Measurements from ENCODE around the gene GNA12.
A peak's percentile ranks its signal among the peaks of the same experiment; 100 is the strongest.

GNA12 gene

DNA sequence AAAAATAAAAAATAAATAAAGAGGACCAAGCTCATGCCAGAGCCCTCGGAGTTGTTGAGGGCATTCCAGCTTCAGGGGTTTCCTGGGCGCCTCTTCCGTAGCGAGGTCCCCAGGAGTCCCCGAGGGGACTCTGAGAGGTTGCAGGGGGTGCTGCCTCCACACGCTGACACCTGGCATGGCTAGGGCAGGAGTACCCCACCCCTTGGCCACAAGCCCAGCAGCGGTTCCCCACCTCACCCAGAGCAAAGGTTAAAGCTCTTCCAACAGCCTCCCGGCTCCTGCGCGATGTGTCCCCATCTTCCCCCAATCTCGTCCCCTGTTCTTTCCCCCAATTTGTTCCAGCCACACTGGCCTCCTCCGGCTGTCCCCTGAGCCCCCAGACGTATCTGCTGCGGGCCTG lies 151.6 kb downstream of the GNA12 start:
- TF ChIP-seq YY1 (IDR thresholded peaks at IDR 0.05; ENCODE audit: low read depth), result no peak
- TF ChIP-seq TAF1 (IDR thresholded peaks at IDR 0.05; ENCODE audit: low read depth), result no peak
- no peak for TF ChIP-seq CREB1 (IDR thresholded peaks at IDR 0.05; ENCODE audit: low read depth)
- TF ChIP-seq RAD21 (IDR thresholded peaks at IDR 0.05; ENCODE audit: low read depth), result no peak
- TF ChIP-seq TEAD4 (IDR thresholded peaks at IDR 0.05), result no peak
- TF ChIP-seq, protein P1, sequence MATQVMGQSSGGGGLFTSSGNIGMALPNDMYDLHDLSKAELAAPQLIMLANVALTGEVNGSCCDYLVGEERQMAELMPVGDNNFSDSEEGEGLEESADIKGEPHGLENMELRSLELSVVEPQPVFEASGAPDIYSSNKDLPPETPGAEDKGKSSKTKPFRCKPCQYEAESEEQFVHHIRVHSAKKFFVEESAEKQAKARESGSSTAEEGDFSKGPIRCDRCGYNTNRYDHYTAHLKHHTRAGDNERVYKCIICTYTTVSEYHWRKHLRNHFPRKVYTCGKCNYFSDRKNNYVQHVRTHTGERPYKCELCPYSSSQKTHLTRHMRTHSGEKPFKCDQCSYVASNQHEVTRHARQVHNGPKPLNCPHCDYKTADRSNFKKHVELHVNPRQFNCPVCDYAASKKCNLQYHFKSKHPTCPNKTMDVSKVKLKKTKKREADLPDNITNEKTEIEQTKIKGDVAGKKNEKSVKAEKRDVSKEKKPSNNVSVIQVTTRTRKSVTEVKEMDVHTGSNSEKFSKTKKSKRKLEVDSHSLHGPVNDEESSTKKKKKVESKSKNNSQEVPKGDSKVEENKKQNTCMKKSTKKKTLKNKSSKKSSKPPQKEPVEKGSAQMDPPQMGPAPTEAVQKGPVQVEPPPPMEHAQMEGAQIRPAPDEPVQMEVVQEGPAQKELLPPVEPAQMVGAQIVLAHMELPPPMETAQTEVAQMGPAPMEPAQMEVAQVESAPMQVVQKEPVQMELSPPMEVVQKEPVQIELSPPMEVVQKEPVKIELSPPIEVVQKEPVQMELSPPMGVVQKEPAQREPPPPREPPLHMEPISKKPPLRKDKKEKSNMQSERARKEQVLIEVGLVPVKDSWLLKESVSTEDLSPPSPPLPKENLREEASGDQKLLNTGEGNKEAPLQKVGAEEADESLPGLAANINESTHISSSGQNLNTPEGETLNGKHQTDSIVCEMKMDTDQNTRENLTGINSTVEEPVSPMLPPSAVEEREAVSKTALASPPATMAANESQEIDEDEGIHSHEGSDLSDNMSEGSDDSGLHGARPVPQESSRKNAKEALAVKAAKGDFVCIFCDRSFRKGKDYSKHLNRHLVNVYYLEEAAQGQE (IDR thresholded peaks at IDR 0.05; ENCODE audit: low read depth), result no peak
- no peak for TF ChIP-seq CEBPB (IDR thresholded peaks at IDR 0.05)
- TF ChIP-seq, protein P2, sequence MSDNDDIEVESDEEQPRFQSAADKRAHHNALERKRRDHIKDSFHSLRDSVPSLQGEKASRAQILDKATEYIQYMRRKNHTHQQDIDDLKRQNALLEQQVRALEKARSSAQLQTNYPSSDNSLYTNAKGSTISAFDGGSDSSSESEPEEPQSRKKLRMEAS (IDR thresholded peaks at IDR 0.05), result no peak
- no peak for TF ChIP-seq FOXM1 (IDR thresholded peaks at IDR 0.05; ENCODE audit: borderline replicate concordance, low read depth)
- TF ChIP-seq NFIC (IDR thresholded peaks at IDR 0.05), result no peak
- TF ChIP-seq, protein P3, sequence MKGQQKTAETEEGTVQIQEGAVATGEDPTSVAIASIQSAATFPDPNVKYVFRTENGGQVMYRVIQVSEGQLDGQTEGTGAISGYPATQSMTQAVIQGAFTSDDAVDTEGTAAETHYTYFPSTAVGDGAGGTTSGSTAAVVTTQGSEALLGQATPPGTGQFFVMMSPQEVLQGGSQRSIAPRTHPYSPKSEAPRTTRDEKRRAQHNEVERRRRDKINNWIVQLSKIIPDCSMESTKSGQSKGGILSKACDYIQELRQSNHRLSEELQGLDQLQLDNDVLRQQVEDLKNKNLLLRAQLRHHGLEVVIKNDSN (IDR thresholded peaks at IDR 0.05), result no peak
- TF ChIP-seq ZBTB7A (IDR thresholded peaks at IDR 0.05; ENCODE audit: low read depth), result no peak
- no peak for TF ChIP-seq EGR1 (IDR thresholded peaks at IDR 0.05)
- TF ChIP-seq EP300 (IDR thresholded peaks at IDR 0.05; ENCODE audit: borderline replicate concordance), result no peak
- no peak for TF ChIP-seq TCF12 (IDR thresholded peaks at IDR 0.05; ENCODE audit: low read depth)

DNA sequence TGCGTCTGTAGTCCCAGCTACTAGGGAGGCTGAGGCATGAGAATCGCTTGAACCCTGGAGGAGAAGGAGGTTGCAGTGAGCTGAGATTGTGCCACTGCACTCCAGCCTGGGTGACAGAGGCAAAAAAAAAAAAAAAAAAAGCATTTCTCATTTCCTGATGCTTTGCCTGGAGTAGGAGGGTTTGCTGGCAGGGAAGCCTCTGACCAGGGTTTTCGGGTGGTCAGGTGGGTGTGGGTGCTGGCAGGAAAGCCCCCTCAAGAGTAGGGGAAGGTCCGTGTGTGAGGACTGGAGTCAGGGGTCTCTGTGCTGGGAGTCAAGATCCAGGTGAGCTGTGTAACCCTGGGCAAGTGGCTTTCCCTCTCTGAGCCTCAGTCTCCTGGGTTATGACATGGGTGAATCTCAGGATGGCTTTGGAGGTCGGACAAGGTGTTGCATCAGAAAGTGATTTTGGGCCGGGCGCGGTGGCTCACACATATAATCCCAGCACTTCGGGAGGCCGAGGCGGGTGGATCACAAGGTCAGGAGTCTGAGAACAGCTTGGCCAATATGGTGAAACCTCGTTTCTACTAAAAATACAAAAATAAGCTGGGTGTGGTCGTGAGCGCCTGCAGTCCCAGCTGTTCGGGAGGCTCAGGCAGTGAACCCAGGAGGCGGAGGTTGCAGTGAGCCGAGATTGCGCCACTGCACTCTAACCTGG lies 152.9 kb downstream of the GNA12 start:
- no peak for TF ChIP-seq EP300 (IDR thresholded peaks at IDR 0.05; ENCODE audit: borderline replicate concordance)
- TF ChIP-seq TEAD4 (IDR thresholded peaks at IDR 0.05), result no peak
- TF ChIP-seq ZBTB7A (IDR thresholded peaks at IDR 0.05; ENCODE audit: low read depth), result no peak
- TF ChIP-seq EGR1 (IDR thresholded peaks at IDR 0.05), result no peak
- no peak for TF ChIP-seq CEBPB (IDR thresholded peaks at IDR 0.05)

DNA sequence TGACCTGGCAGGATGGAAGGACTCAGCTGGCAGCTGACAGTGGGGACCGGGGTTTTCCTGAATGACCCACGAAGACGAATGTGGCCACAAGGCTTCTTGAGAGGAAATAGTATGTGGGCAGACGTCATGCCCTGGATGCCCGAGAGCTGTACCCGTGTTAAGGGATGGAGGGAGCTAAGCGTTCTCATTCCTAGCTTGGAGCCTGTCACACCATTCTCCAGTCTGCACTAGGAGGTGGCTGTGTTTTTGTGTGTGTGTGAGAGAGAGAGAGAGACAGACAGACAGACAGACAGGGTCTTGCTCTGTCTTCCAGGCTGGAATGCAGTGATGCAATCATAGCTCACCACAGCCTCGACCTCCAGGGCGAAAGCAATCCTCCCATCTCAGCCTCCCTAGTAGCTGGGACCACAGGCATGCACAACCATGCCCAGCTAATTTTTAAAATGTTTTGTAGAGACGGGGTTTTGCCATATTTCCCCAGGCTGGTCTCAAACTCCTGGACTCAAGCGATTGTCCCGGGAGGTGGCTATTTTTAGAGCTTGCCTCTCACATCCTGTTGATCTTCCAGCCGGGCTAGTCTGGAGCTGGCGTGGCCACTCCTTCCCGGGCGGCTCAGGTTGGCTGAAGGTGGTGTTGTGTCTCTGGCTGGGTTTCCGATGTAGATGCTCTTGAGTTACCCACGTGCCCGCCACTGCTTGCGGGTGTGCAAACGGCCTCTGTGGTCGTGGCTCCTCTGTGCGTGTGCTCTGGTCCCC lies 154.0 kb downstream of the GNA12 start:
- TF ChIP-seq EP300 (IDR thresholded peaks at IDR 0.05; ENCODE audit: borderline replicate concordance) (no peak), FOXM1 (IDR thresholded peaks at IDR 0.05; ENCODE audit: borderline replicate concordance, low read depth) (no peak), TCF12 (IDR thresholded peaks at IDR 0.05; ENCODE audit: low read depth) (no peak), RAD21 (IDR thresholded peaks at IDR 0.05; ENCODE audit: low read depth) (no peak), CEBPB (IDR thresholded peaks at IDR 0.05) (0 out of 2 replicates have a peak, but pooled peaks have one; percentile 38), TEAD4 (IDR thresholded peaks at IDR 0.05) (no peak), NFIC (IDR thresholded peaks at IDR 0.05) (no peak)
- TF ChIP-seq, protein P3 (IDR thresholded peaks at IDR 0.05), result no peak

DNA sequence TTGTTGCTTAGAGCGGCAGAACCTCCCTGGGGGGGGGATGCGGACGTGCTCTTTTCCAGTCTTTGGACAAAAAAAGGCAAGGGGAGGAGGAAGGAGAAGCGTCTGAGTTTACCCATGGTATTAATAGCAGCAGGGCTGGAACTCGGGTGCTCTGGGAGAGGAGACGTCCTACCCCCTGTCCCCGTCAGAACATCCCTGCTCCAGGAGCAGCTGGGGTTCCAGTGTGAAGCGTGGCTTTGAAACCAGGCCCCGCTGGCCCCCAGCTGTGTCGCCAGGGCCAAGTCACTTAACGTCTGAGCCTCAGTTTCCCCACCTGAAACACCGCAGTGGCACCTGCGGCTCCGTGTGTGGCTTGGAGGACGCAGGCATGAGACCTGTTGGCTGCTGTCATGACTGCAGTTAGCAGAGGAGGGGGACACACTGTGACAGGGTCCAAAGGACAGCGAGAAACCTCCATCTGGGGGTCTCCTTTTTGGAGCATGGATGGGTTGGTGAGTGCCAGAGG lies 154.7 kb downstream of the GNA12 start:
- TF ChIP-seq, protein P3 (IDR thresholded peaks at IDR 0.05), result no peak
- no peak for TF ChIP-seq NFIC (IDR thresholded peaks at IDR 0.05)
- TF ChIP-seq TAF1 (IDR thresholded peaks at IDR 0.05; ENCODE audit: low read depth), result no peak
- no peak for TF ChIP-seq CEBPB (IDR thresholded peaks at IDR 0.05)
- TF ChIP-seq EP300 (IDR thresholded peaks at IDR 0.05; ENCODE audit: borderline replicate concordance), result no peak
- TF ChIP-seq ZBTB7A (IDR thresholded peaks at IDR 0.05; ENCODE audit: low read depth), result no peak
- TF ChIP-seq EGR1 (IDR thresholded peaks at IDR 0.05), result no peak
- no peak for TF ChIP-seq RAD21 (IDR thresholded peaks at IDR 0.05; ENCODE audit: low read depth)
- TF ChIP-seq, protein P2 (IDR thresholded peaks at IDR 0.05), result no peak
- TF ChIP-seq FOXM1 (IDR thresholded peaks at IDR 0.05; ENCODE audit: borderline replicate concordance, low read depth), result no peak
- TF ChIP-seq TCF12 (IDR thresholded peaks at IDR 0.05; ENCODE audit: low read depth), result no peak
- TF ChIP-seq TEAD4 (IDR thresholded peaks at IDR 0.05), result no peak

DNA sequence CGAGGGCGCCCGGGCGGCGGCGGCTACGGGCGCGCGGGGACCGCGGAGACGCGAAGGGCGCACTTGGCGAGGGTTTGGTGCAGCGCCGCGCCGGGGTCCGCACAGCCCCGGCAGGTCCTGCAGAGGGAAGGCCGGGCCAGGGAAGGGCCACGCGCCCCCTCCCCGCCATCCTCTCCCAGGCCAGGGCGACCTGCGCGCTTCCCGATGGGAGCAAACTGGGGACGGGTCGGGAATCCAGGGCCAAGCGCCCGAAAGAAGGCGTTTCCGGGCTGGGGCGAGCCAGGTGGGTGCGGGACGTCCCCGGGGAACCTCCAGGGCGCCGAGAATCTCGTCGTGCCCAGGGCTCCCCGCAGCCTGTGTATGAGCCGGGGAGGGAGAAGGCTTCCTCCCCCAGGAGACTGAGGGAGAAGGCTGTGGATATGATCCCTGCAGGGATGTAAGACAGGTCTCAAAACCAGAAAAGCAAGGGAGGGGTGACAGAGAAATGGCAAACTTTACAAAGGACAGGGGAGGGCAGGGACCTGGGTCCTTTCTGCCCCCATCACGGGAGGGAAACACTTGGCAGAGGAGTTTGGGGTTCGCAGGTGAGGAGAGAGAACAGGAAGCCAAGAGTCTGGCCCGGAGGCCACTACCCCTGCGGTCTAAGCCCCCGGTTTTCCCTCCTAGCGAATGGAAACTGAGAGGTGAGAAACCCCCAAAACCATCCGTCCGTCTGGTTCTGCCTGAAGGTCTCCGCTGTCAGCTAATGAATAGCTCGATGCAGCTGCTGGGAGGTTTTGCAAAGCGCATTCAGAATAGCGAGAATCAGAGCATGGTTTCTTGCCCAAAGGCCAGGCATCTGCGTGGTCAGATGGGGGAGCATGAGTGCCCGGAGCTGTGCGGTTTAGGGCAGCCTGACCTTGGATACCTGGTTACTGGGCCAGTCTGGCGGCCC lies 155.4 kb downstream of the GNA12 start:
- no peak for TF ChIP-seq ZBTB7A (IDR thresholded peaks at IDR 0.05; ENCODE audit: low read depth)
- no peak for TF ChIP-seq EP300 (IDR thresholded peaks at IDR 0.05; ENCODE audit: borderline replicate concordance)
- TF ChIP-seq, protein P1 (IDR thresholded peaks at IDR 0.05; ENCODE audit: low read depth), result no peak
- no peak for TF ChIP-seq TCF12 (IDR thresholded peaks at IDR 0.05; ENCODE audit: low read depth)
- no peak for TF ChIP-seq TEAD4 (IDR thresholded peaks at IDR 0.05)
- no peak for TF ChIP-seq YY1 (IDR thresholded peaks at IDR 0.05; ENCODE audit: low read depth)
- TF ChIP-seq FOXM1 (IDR thresholded peaks at IDR 0.05; ENCODE audit: borderline replicate concordance, low read depth), result no peak
- no peak for TF ChIP-seq NFIC (IDR thresholded peaks at IDR 0.05)
- no peak for TF ChIP-seq RAD21 (IDR thresholded peaks at IDR 0.05; ENCODE audit: low read depth)
- TF ChIP-seq CREB1 (IDR thresholded peaks at IDR 0.05; ENCODE audit: low read depth), result no peak
- TF ChIP-seq, protein P3 (IDR thresholded peaks at IDR 0.05), result no peak
- TF ChIP-seq CEBPB (IDR thresholded peaks at IDR 0.05), result no peak
- TF ChIP-seq EGR1 (IDR thresholded peaks at IDR 0.05), result no peak

All from Ishikawa (cell line).